ENCODE results near the gene ARHGAP42. TPM values are rescaled to one million over a fixed set of nuclear protein-coding genes. Genes with fewer than 3 reads are reported as not detected.

The ARHGAP42 gene
- total and polyA plus RNA-seq, 2 of the 4 experiments (the other 2 are of a cell fraction): 2.9 to 7.3 TPM

DNA sequence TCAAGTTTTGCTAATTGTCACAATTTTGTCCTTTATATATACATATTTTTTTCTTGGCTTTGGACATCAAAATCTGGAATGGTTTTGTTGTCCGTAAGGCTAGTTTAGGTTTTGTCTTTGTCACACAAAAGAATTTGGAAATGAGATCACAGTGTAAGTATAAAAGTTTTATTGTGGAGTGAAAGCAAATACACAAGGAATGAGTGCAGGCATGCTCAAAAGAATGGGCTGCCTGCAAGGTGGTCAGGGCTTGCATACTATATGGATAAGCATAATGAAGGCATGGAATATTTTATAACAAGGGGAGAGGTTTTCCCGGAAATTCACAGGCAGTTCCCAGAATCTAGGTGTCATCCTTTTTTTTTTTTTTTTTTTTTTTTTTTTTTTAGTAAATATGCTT, 150.2 kb downstream of the ARHGAP42 start:
- Histone ChIP-seq H2BK15ac (ENCODE audit: low read depth, low read length) (no peak overlapping the region), H4K20me1 (ENCODE audit: insufficient read depth, low read length) (no peaks in the 10 kb centered on the region), H2BK120ac (ENCODE audit: low read depth, low read length) (no peak overlapping the region), H3K36me3 (ENCODE audit: control insufficient read depth, insufficient read depth, low read length) (no peaks in the 10 kb centered on the region), H3K9me1 (ENCODE audit: insufficient read depth, low read length) (no peaks in the 10 kb centered on the region), H2AFZ (replicated peaks; ENCODE audit: low read length, poor library complexity) (no peak overlapping the region), H3K79me1 (ENCODE audit: low read depth in 1 of 2, low read length in 2 of 2) (peaks cover 4 to 10% of the 10 kb centered on the region in 2 experiments; a peak in 3 of 4 replicates), H2AK5ac (ENCODE audit: low read depth, low read length) (no peak overlapping the region), H2BK5ac (ENCODE audit: low read depth, low read length, poor library complexity, severe bottlenecking) (no peak overlapping the region), H3K4ac (ENCODE audit: low read depth, low read length) (no peak overlapping the region), H3K9me3 (ENCODE audit: control insufficient read depth, insufficient read depth, low read length) (no peaks in the 10 kb centered on the region; the same call in 1 of the 2 replicates), H4K5ac (ENCODE audit: low read depth, low read length) (no peak overlapping the region), H3K27ac (ENCODE audit: insufficient read depth, low read length) (no peak overlapping the region), H3K27me3 (ENCODE audit: control insufficient read depth, insufficient read depth, low read length) (no peaks in the 10 kb centered on the region), H3K23ac (ENCODE audit: low read depth, low read length) (no peak overlapping the region), H4K91ac (ENCODE audit: insufficient read depth, low read depth, low read length) (no peak overlapping the region), H3K9ac (ENCODE audit: low read depth, low read length) (no peak overlapping the region), H4K8ac (ENCODE audit: low read depth in 2 of 2, low read length in 2 of 2) (no peak overlapping the region), H3K4me3 (ENCODE audit: insufficient read depth, low read depth, low read length) (no peak overlapping the region), H2BK20ac (ENCODE audit: low read depth, low read length) (no peak overlapping the region), H3K4me2 (ENCODE audit: low read depth, low read length) (no peak overlapping the region), H3K56ac (ENCODE audit: extremely low read depth, insufficient read depth, low read length) (no peak overlapping the region), H3K4me1 (ENCODE audit: control insufficient read depth, insufficient read depth, low read length) (no peaks in the 10 kb centered on the region), H3K18ac (ENCODE audit: low read depth, low read length) (no peak overlapping the region), H3K14ac (replicated peaks; ENCODE audit: low read depth, low read length) (no peak overlapping the region), H2AK9ac (replicated peaks; ENCODE audit: low read depth, low read length, poor library complexity) (no peak overlapping the region)
- ATAC-seq (ENCODE audit: low read depth) (no peak), DNase-seq (no peak)
- no CpG with 5 or more reads among the region's 2 CpGs for WGBS, 2 experiments (ENCODE audit: extremely low coverage in 2 of 2, insufficient read length in 1 of 2)
- dilution Hi-C loops (cut with HindIII; ENCODE audit: low sequenced_read_pairs, unreplicated experiment) (no loop called here), intact Hi-C loops (cut with micrococcal nuclease) (no loop called here), in situ Hi-C loops (cut with MboI; ENCODE audit: low sequenced_read_pairs) (no loop called here)
- no peak for TF ChIP-seq RAD21 (IDR thresholded peaks at IDR 0.05; ENCODE audit: low read length)
- no peak for TF ChIP-seq USF2 (IDR thresholded peaks at IDR 0.05; ENCODE audit: low read depth, low read length)
- no peak for TF ChIP-seq POLR2A (IDR thresholded peaks at IDR 0.05; ENCODE audit: low read depth, low read length)
- no peak for TF ChIP-seq CHD1 (IDR thresholded peaks at IDR 0.05; ENCODE audit: low read depth, low read length)
- no peak for TF ChIP-seq MAZ (IDR thresholded peaks at IDR 0.05; ENCODE audit: borderline replicate concordance, low read depth, low read length)
- TF ChIP-seq SMC3 (IDR thresholded peaks at IDR 0.05; ENCODE audit: low read depth, low read length): no peak
- TF ChIP-seq, protein P1, sequence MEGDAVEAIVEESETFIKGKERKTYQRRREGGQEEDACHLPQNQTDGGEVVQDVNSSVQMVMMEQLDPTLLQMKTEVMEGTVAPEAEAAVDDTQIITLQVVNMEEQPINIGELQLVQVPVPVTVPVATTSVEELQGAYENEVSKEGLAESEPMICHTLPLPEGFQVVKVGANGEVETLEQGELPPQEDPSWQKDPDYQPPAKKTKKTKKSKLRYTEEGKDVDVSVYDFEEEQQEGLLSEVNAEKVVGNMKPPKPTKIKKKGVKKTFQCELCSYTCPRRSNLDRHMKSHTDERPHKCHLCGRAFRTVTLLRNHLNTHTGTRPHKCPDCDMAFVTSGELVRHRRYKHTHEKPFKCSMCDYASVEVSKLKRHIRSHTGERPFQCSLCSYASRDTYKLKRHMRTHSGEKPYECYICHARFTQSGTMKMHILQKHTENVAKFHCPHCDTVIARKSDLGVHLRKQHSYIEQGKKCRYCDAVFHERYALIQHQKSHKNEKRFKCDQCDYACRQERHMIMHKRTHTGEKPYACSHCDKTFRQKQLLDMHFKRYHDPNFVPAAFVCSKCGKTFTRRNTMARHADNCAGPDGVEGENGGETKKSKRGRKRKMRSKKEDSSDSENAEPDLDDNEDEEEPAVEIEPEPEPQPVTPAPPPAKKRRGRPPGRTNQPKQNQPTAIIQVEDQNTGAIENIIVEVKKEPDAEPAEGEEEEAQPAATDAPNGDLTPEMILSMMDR (conservative IDR thresholded peaks at IDR 0.05; ENCODE audit: low read depth, low read length): no peak
- TF ChIP-seq RFX5 (IDR thresholded peaks at IDR 0.05; ENCODE audit: low read depth, low read length): no peak
- no peak for TF ChIP-seq MXI1 (IDR thresholded peaks at IDR 0.05; ENCODE audit: borderline replicate concordance, low read depth, low read length)
- no peak for TF ChIP-seq NFE2L2 (IDR thresholded peaks at IDR 0.05; ENCODE audit: low read depth, low read length)
- TF ChIP-seq MAFK (IDR thresholded peaks at IDR 0.05; ENCODE audit: low read depth, low read length): no peak
- TF ChIP-seq CEBPB (IDR thresholded peaks at IDR 0.05; ENCODE audit: low read depth, low read length): no peak
- TF ChIP-seq BHLHE40 (IDR thresholded peaks at IDR 0.05; ENCODE audit: low read depth, low read length): no peak
- TF ChIP-seq, protein P2, sequence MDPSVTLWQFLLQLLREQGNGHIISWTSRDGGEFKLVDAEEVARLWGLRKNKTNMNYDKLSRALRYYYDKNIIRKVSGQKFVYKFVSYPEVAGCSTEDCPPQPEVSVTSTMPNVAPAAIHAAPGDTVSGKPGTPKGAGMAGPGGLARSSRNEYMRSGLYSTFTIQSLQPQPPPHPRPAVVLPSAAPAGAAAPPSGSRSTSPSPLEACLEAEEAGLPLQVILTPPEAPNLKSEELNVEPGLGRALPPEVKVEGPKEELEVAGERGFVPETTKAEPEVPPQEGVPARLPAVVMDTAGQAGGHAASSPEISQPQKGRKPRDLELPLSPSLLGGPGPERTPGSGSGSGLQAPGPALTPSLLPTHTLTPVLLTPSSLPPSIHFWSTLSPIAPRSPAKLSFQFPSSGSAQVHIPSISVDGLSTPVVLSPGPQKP (IDR thresholded peaks at IDR 0.05; ENCODE audit: borderline replicate concordance, low read depth, low read length): no peak
- no peak for TF ChIP-seq FOS (IDR thresholded peaks at IDR 0.05; ENCODE audit: low read depth, low read length)
- no peak for TF ChIP-seq RCOR1 (IDR thresholded peaks at IDR 0.05; ENCODE audit: insufficient replicate concordance, low read length)
- no TSS peak for BruUV-seq (replicated peaks)
- CTCF ChIA-PET: no interaction called here
- POLR2A ChIA-PET (ENCODE audit: unreplicated experiment): no interaction called here

All from IMR-90 (cell line).